CD4-positive, alpha-beta T cell (primary cell): ENCODE data around the gene PITPNB. TPM values are rescaled to one million over a fixed set of nuclear protein-coding genes. Genes with fewer than 3 reads are reported as not detected.

Source experiments
- ATAC-seq: fragments of 200-7000 bp; cut with Tn5 transposase; one replicate; pipeline ENCODE4 v1.10.0; 2022; ENCODE audit warnings: mild to moderate bottlenecking; ENCODE audit not compliant: poor library complexity
- CTCF ChIA-PET: fragments of 350-600 bp; sonication (Branson Sonifier 250); formaldehyde crosslinking; loops from one replicate; lab custom pipeline; 2021; ENCODE audit warnings: antibody characterized with exemption, inconsistent platforms; lab: Charles Lee
- POLR2A ChIA-PET: fragments of 350-600 bp; sonication (Branson Sonifier 250); formaldehyde crosslinking; loops from one replicate; lab custom pipeline; 2021; ENCODE audit warnings: antibody characterized with exemption, inconsistent platforms; lab: Charles Lee
- DNase-seq, 14 experiments: peaks; one replicate each; pipeline ENCODE4 v3.0.0-alpha.2; 2013 to 2020; ENCODE audit warnings: mixed read lengths in 2 of 14
- H3K27ac ChIP-seq, 2 donors: one replicate each; pipeline versions ENCODE4 v1.5.1 to v1.7.0; 2013; ENCODE audit warnings: low read length in 2 of 2, low read depth in 1 of 2, mild to moderate bottlenecking in 1 of 2
- H3K27me3 ChIP-seq, 2 experiments: 1 replicate in 1 of 2; 2 replicates in 1 of 2; pipeline versions ENCODE4 v1.6.1 to v1.7.0; 2013; ENCODE audit warnings: low read length in 2 of 2, control low read depth in 1 of 2, mild to moderate bottlenecking in 1 of 2, moderate library complexity in 1 of 2; ENCODE audit not compliant: insufficient read depth in 2 of 2, control insufficient read depth in 1 of 2
- H3K36me3 ChIP-seq: one replicate; pipeline ENCODE4 v1.6.1; 2013; ENCODE audit warnings: low read length, control low read depth; ENCODE audit not compliant: insufficient read depth
- H3K4me1 ChIP-seq: one replicate; pipeline ENCODE4 v1.6.1; 2013; ENCODE audit warnings: low read length, control low read depth; ENCODE audit not compliant: insufficient read depth
- H3K4me3 ChIP-seq: one replicate; pipeline ENCODE4 v1.5.1; 2013; ENCODE audit warnings: mild to moderate bottlenecking, low read length, moderate library complexity
- H3K9me3 ChIP-seq, 2 experiments: 1 replicate in 1 of 2; 2 replicates in 1 of 2; pipeline versions ENCODE4 v1.6.1 to v1.7.0; 2013; ENCODE audit warnings: low read length in 2 of 2, mild to moderate bottlenecking in 2 of 2, control low read depth in 1 of 2, moderate library complexity in 1 of 2; ENCODE audit not compliant: control insufficient read depth in 1 of 2, insufficient read depth in 1 of 2
- H3K27ac Mint-ChIP-seq: one replicate; pipeline ENCODE4 v1.8.0; 2020; ENCODE audit warnings: mixed read lengths
- H3K27me3 Mint-ChIP-seq: one replicate; pipeline ENCODE4 v1.8.0; 2021; ENCODE audit warnings: mixed read lengths
- H3K36me3 Mint-ChIP-seq: one replicate; pipeline ENCODE4 v1.8.0; 2021; ENCODE audit warnings: low read depth, mixed read lengths
- H3K4me1 Mint-ChIP-seq: one replicate; pipeline ENCODE4 v1.8.0; 2021; ENCODE audit warnings: low read depth, mixed read lengths
- H3K4me3 Mint-ChIP-seq: one replicate; pipeline ENCODE4 v1.8.0; 2020; ENCODE audit warnings: mild to moderate bottlenecking, mixed read lengths
- H3K9me3 Mint-ChIP-seq: one replicate; pipeline ENCODE4 v1.8.0; 2020; ENCODE audit warnings: mixed read lengths
- intact Hi-C, 2 experiments: fragments of 100-400 bp; cut with DNase I in 1 of 2; cut with micrococcal nuclease in 1 of 2; formaldehyde crosslinking; loops; one replicate each; pipeline versions ENCODE4 v1.15.1 to v1.9.0; 2023 to 2025; cut with DNase I, micrococcal nuclease
- total RNA-seq, 174 experiments: library from RNA in 2 of 174; stranded (reverse) in 2 of 174; gene quantifications; one replicate each; pipeline ENCODE4 v1.2.3 and lab custom pipeline; 2021 to 2026
- TF ChIP-seq, protein P1 (sequence below): fragments of 200-600 bp; IDR thresholded peaks from one replicate; pipeline ENCODE4 v1.8.0; 2022; ENCODE audit warnings: antibody characterized with exemption, mild to moderate bottlenecking

PITPNB gene
- total RNA-seq, 2 experiments from 2014 or later = 37.6 to 38.7 TPM

- Histone ChIP-seq H3K9me3 (no peaks in the 10 kb centered on the region), H3K36me3 (peaks cover 55% of the 10 kb centered on the region), H3K4me1 (no peaks in the 10 kb centered on the region), H3K4me3 (no peak overlapping the region), H3K27ac (no peak overlapping the region), H3K27me3 (no peaks in the 10 kb centered on the region)
- intact Hi-C loops = no loop called here
- DNase-seq (no peak), ATAC-seq (no peak)
- Mint-ChIP-seq H3K27ac (no peak overlapping the region), H3K4me1 (peaks cover 71% of the 10 kb centered on the region), H3K27me3 (no peaks in the 10 kb centered on the region), H3K9me3 (no peaks in the 10 kb centered on the region), H3K36me3 (peaks cover 93% of the 10 kb centered on the region), H3K4me3 (no peak overlapping the region)
- POLR2A ChIA-PET = no interaction called here
- TF ChIP-seq, protein P1, sequence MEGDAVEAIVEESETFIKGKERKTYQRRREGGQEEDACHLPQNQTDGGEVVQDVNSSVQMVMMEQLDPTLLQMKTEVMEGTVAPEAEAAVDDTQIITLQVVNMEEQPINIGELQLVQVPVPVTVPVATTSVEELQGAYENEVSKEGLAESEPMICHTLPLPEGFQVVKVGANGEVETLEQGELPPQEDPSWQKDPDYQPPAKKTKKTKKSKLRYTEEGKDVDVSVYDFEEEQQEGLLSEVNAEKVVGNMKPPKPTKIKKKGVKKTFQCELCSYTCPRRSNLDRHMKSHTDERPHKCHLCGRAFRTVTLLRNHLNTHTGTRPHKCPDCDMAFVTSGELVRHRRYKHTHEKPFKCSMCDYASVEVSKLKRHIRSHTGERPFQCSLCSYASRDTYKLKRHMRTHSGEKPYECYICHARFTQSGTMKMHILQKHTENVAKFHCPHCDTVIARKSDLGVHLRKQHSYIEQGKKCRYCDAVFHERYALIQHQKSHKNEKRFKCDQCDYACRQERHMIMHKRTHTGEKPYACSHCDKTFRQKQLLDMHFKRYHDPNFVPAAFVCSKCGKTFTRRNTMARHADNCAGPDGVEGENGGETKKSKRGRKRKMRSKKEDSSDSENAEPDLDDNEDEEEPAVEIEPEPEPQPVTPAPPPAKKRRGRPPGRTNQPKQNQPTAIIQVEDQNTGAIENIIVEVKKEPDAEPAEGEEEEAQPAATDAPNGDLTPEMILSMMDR = no peak
- CTCF ChIA-PET = no interaction called here
Observed at GRCh38 chr22:27905653-27906052, 13.4 kb downstream of the PITPNB start.

- Histone ChIP-seq H3K9me3 (no peaks in the 10 kb centered on the region), H3K27ac (no peak overlapping the region), H3K4me3 (no peak overlapping the region), H3K4me1 (no peaks in the 10 kb centered on the region), H3K27me3 (no peaks in the 10 kb centered on the region), H3K36me3 (peaks cover 45% of the 10 kb centered on the region)
- ATAC-seq (no peak), DNase-seq (peak in 1 of 14 experiments; percentile 40)
- H3K4me1 Mint-ChIP-seq = peaks cover 67% of the 10 kb centered on the region
- TF ChIP-seq, protein P1 = no peak
- ChIA-PET CTCF (interaction anchor here (0.9 kb wide), 1 partner anchor 105 kb away, joined by 4 read pairs; no protein-coding TSS in a partner anchor), POLR2A (no interaction called here)
- no peaks in the 10 kb centered on the region for H3K27me3 Mint-ChIP-seq
- peak overlapping the region; percentile 32 for H3K27ac Mint-ChIP-seq
- intact Hi-C loops = no loop called here
- H3K36me3 Mint-ChIP-seq = peaks cover 90% of the 10 kb centered on the region
- H3K9me3 Mint-ChIP-seq = no peaks in the 10 kb centered on the region
- no peak overlapping the region for H3K4me3 Mint-ChIP-seq
Observed at GRCh38 chr22:27903805-27904473, 15.1 kb downstream of the PITPNB start.

GRCh38 chr22:27900153-27900552 lies 18.9 kb downstream of the PITPNB start:
- Mint-ChIP-seq H3K36me3 (peaks cover 87% of the 10 kb centered on the region), H3K4me3 (no peak overlapping the region), H3K9me3 (no peaks in the 10 kb centered on the region), H3K27me3 (no peaks in the 10 kb centered on the region), H3K4me1 (peaks cover 46% of the 10 kb centered on the region), H3K27ac (no peak overlapping the region)
- CTCF ChIA-PET = no interaction called here
- Histone ChIP-seq H3K27ac (no peak overlapping the region), H3K36me3 (peaks cover 42% of the 10 kb centered on the region), H3K4me1 (no peaks in the 10 kb centered on the region), H3K4me3 (no peak overlapping the region), H3K9me3 (no peaks in the 10 kb centered on the region), H3K27me3 (no peaks in the 10 kb centered on the region)
- TF ChIP-seq, protein P1 = no peak
- DNase-seq (no peak), ATAC-seq (no peak)
- intact Hi-C loops = no loop called here
- POLR2A ChIA-PET = interaction anchor here (0.8 kb wide), 1 partner anchor 19 kb away, joined by 5 read pairs; the partner anchor contains the start of gene PITPNB
